BLaER1 (cell line): ENCODE data around the gene KRT74.
"Not testable (repeated sequence)": the region's sequence is repeated elsewhere in the genome, so short reads cannot be mapped to it uniquely, and the experiment has no call there.

Experiments used
- H3K27ac ChIP-seq: shearing (Covaris generic); formaldehyde crosslinking; 2 replicates; pipeline ENCODE4 v1.8.1; 2022
- H3K27me3 ChIP-seq: shearing (Covaris generic); formaldehyde crosslinking; 2 replicates; pipeline ENCODE4 v1.8.1; 2022
- H3K36me3 ChIP-seq: shearing (Covaris generic); formaldehyde crosslinking; 2 replicates; pipeline ENCODE4 v1.8.1; 2022
- H3K4me1 ChIP-seq: shearing (Covaris generic); formaldehyde crosslinking; 2 replicates; pipeline ENCODE4 v1.8.1; 2022
- H3K4me2 ChIP-seq: shearing (Covaris generic); formaldehyde crosslinking; 2 replicates; pipeline ENCODE4 v1.8.1; 2022
- H3K4me3 ChIP-seq: shearing (Covaris generic); formaldehyde crosslinking; 2 replicates; pipeline ENCODE4 v1.8.1; 2022
- H3K9ac ChIP-seq: shearing (Covaris generic); formaldehyde crosslinking; 2 replicates; pipeline ENCODE4 v1.8.1; 2022
- H3K9me3 ChIP-seq: shearing (Covaris generic); formaldehyde crosslinking; 2 replicates; pipeline ENCODE4 v1.8.1; 2022
- H4K20me1 ChIP-seq: shearing (Covaris generic); formaldehyde crosslinking; 2 replicates; pipeline ENCODE4 v1.8.1; 2022
- Cebpa-rat ChIP-seq: shearing (Covaris generic); IDR thresholded peaks from 2 replicates; pipeline ENCODE4 v1.8.1; 2022

The KRT74 gene

DNA sequence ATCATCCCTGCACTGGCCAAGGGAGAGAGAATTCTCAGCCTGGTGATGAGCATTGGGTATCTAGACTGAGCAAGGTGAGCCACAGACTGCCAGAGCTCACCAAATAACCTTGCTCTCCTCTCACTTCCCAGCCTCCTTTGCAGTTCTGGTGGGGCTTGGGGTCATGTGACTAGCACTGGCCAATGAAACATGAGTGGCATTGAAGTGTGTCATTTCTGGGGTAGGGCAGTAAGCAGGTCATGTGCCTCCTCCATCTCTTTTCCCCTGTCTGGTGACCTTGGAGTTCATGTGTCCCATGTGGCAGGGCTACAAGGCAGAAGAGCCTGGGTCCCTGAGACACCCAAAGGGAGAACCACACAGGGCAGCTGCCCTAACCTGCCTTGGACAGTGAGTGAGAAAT lies 31.2 kb upstream of the KRT74 start:
- Histone ChIP-seq H3K9ac (no peak overlapping the region), H3K4me2 (no peak overlapping the region), H3K27me3 (no peaks in the 10 kb centered on the region), H3K9me3 (peaks cover 7% of the 10 kb centered on the region), H3K4me1 (no peaks in the 10 kb centered on the region), H3K27ac (no peak overlapping the region), H4K20me1 (no peaks in the 10 kb centered on the region), H3K36me3 (no peaks in the 10 kb centered on the region), H3K4me3 (no peak overlapping the region)
- TF ChIP-seq Cebpa-rat = no peak

- no peak overlapping the region for H3K4me3 ChIP-seq
Measured at GRCh38 chr12:52603314-52603713, 29.7 kb upstream of the KRT74 start.

GRCh38 chr12:52602552-52602951 lies 28.9 kb upstream of the KRT74 start:
- H3K4me3 ChIP-seq = no peak overlapping the region
- H3K4me2 ChIP-seq = no peak overlapping the region
- H4K20me1 ChIP-seq = no peaks in the 10 kb centered on the region
- H3K4me1 ChIP-seq = no peaks in the 10 kb centered on the region
- H3K36me3 ChIP-seq = no peaks in the 10 kb centered on the region
- H3K27me3 ChIP-seq = no peaks in the 10 kb centered on the region
- no peak for TF ChIP-seq Cebpa-rat
- H3K27ac ChIP-seq = no peak overlapping the region
- H3K9me3 ChIP-seq = peaks cover 7% of the 10 kb centered on the region
- no peak overlapping the region for H3K9ac ChIP-seq

More at GRCh38 chr12:52603314-52603713, 29.7 kb upstream of the KRT74 start:
- Histone ChIP-seq H3K4me2 (no peak overlapping the region), H3K4me1 (no peaks in the 10 kb centered on the region), H4K20me1 (no peaks in the 10 kb centered on the region), H3K27me3 (no peaks in the 10 kb centered on the region), H3K9me3 (peaks cover 7% of the 10 kb centered on the region), H3K9ac (no peak overlapping the region), H3K36me3 (no peaks in the 10 kb centered on the region), H3K27ac (no peak overlapping the region)
- no peak for TF ChIP-seq Cebpa-rat

DNA sequence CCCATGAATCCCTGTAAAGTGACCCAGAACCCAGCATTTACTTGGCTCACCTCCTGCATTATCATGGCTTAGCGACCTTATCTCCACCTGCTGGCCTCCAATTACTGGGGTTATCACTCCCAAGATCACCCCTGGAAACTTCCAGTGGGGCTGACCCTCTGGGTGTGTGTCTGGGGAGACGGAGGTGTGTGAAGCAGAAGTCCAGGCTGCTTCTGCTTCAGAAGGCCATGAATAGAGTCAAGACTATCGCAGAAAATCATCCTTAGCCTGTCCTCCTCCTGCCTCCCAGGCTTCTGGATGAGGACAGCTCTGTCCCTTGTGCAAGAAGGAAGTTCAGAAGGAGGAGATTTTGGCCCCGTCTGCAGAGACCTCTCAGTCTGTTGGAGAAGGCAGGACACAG lies 28.0 kb upstream of the KRT74 start:
- no peaks in the 10 kb centered on the region for H3K4me1 ChIP-seq
- no peaks in the 10 kb centered on the region for H3K36me3 ChIP-seq
- H3K4me2 ChIP-seq = no peak overlapping the region
- H3K27me3 ChIP-seq = no peaks in the 10 kb centered on the region
- no peak overlapping the region for H3K27ac ChIP-seq
- peaks cover 7% of the 10 kb centered on the region for H3K9me3 ChIP-seq
- TF ChIP-seq Cebpa-rat = no peak
- H3K4me3 ChIP-seq = no peak overlapping the region
- no peak overlapping the region for H3K9ac ChIP-seq
- no peaks in the 10 kb centered on the region for H4K20me1 ChIP-seq

GRCh38 chr12:52600941-52601481 lies 27.4 kb upstream of the KRT74 start, which contains the start of gene KRT72:
Gene KRT72 (minus strand): TSS chr12:52601463. CDS start chr12:52601452, 11 bp downstream.
- TF ChIP-seq Cebpa-rat = no peak
- Histone ChIP-seq H3K9me3 (peaks cover 7% of the 10 kb centered on the region), H4K20me1 (no peaks in the 10 kb centered on the region), H3K9ac (no peak within 1 kb of the TSS), H3K4me1 (no peaks in the 10 kb centered on the region), H3K36me3 (no peaks in the 10 kb centered on the region), H3K27ac (no peak within 1 kb of the TSS), H3K4me3 (no peak within 1 kb of the TSS), H3K27me3 (no peaks in the 10 kb centered on the region), H3K4me2 (no peak within 1 kb of the TSS)

- no peaks in the 10 kb centered on the region for H3K27me3 ChIP-seq
- H3K9me3 ChIP-seq = peaks cover 7% of the 10 kb centered on the region
- H3K36me3 ChIP-seq = no peaks in the 10 kb centered on the region
- TF ChIP-seq Cebpa-rat = no peak
- no peak overlapping the region for H3K4me3 ChIP-seq
- no peak overlapping the region for H3K9ac ChIP-seq
- no peak overlapping the region for H3K4me2 ChIP-seq
- H4K20me1 ChIP-seq = no peaks in the 10 kb centered on the region
- H3K4me1 ChIP-seq = no peaks in the 10 kb centered on the region
- H3K27ac ChIP-seq = no peak overlapping the region
Measured at GRCh38 chr12:52600475-52600874, 26.8 kb upstream of the KRT74 start.

GRCh38 chr12:52600071-52600470 lies 26.4 kb upstream of the KRT74 start:
- Histone ChIP-seq H3K9me3 (peaks cover 7% of the 10 kb centered on the region), H4K20me1 (no peaks in the 10 kb centered on the region), H3K36me3 (no peaks in the 10 kb centered on the region), H3K4me1 (no peaks in the 10 kb centered on the region), H3K9ac (no peak overlapping the region), H3K27me3 (no peaks in the 10 kb centered on the region), H3K4me3 (no peak overlapping the region), H3K27ac (no peak overlapping the region), H3K4me2 (no peak overlapping the region)
- no peak for TF ChIP-seq Cebpa-rat

GRCh38 chr12:52598966-52599365 lies 25.3 kb upstream of the KRT74 start:
- Histone ChIP-seq H3K36me3 (no peaks in the 10 kb centered on the region), H3K4me3 (no peak overlapping the region), H3K4me2 (no peak overlapping the region), H3K27ac (no peak overlapping the region), H4K20me1 (no peaks in the 10 kb centered on the region), H3K4me1 (no peaks in the 10 kb centered on the region), H3K9me3 (peaks cover 7% of the 10 kb centered on the region), H3K9ac (no peak overlapping the region), H3K27me3 (no peaks in the 10 kb centered on the region)
- TF ChIP-seq Cebpa-rat = no peak

DNA sequence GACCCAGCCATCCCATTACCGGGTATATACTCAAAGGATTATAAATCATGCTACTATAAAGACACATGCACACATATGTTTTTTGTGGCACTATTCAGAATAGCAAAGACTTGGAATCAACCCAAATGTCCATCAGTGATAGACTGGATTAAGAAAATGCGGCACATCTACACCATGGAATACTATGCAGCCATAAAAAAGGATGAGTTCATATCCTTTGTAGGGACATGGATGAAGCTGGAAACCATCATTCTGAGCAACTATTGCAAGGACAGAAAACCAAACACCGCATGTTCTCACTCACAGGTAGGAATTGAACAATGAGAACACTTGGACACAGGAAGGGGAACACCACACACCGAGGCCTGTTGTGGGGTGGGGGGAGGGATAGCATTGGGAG lies 20.6 kb upstream of the KRT74 start:
- not testable (repeated sequence) for H3K4me1 ChIP-seq, H3K4me2 ChIP-seq, H3K27me3 ChIP-seq, H3K36me3 ChIP-seq, H3K9ac ChIP-seq, H3K4me3 ChIP-seq, H4K20me1 ChIP-seq, H3K27ac ChIP-seq, H3K9me3 ChIP-seq

GRCh38 chr12:52591521-52591920 lies 17.9 kb upstream of the KRT74 start:
- TF ChIP-seq Cebpa-rat = no peak
- no peaks in the 10 kb centered on the region for H3K4me1 ChIP-seq
- no peaks in the 10 kb centered on the region for H3K27me3 ChIP-seq
- no peak overlapping the region for H3K4me2 ChIP-seq
- H4K20me1 ChIP-seq = no peaks in the 10 kb centered on the region
- H3K9ac ChIP-seq = no peak overlapping the region
- H3K4me3 ChIP-seq = no peak overlapping the region
- no peaks in the 10 kb centered on the region for H3K9me3 ChIP-seq
- no peaks in the 10 kb centered on the region for H3K36me3 ChIP-seq
- H3K27ac ChIP-seq = no peak overlapping the region

- TF ChIP-seq Cebpa-rat = no peak
- no peaks in the 10 kb centered on the region for H3K36me3 ChIP-seq
Measured at GRCh38 chr12:52590021-52590420, 16.4 kb upstream of the KRT74 start.

More at GRCh38 chr12:52590021-52590420, 16.4 kb upstream of the KRT74 start:
- no peaks in the 10 kb centered on the region for H4K20me1 ChIP-seq
- no peak overlapping the region for H3K4me3 ChIP-seq
- H3K27ac ChIP-seq = no peak overlapping the region
- H3K4me1 ChIP-seq = no peaks in the 10 kb centered on the region
- no peak overlapping the region for H3K9ac ChIP-seq
- H3K9me3 ChIP-seq = no peaks in the 10 kb centered on the region
- H3K4me2 ChIP-seq = no peak overlapping the region
- H3K27me3 ChIP-seq = no peaks in the 10 kb centered on the region
